ENCODE data around the gene NANOS1. TPM values are rescaled to one million over a fixed set of nuclear protein-coding genes. Genes with fewer than 3 reads are reported as not detected.

NANOS1 gene
- total RNA-seq, 1 donor from 2014 or later, result 10.2 TPM

- H3K27me3 ChIP-seq, result no peaks in the 10 kb centered on the region
- no peak overlapping the region for H3K4me3 ChIP-seq
- TF ChIP-seq CTCF (IDR thresholded peaks at IDR 0.05), result no peak
- TF ChIP-seq EZH2phosphoT487 (IDR thresholded peaks at IDR 0.05), result no peak
- no peak for TF ChIP-seq EZH2 (IDR thresholded peaks at IDR 0.05)
- H3K27ac ChIP-seq, result no peak overlapping the region
- Mint-ChIP-seq H3K4me1 (peaks cover 26% of the 10 kb centered on the region), H3K4me3 (no peak overlapping the region), H3K36me3 (peaks cover 3% of the 10 kb centered on the region), H3K27me3 (ENCODE audit: insufficient read depth, low read depth) (peaks cover 7% of the 10 kb centered on the region), H3K27ac (no peak overlapping the region), H3K9me3 (peaks cover 17% of the 10 kb centered on the region)
- H4K20me1 ChIP-seq (ENCODE audit: low read depth), result no peaks in the 10 kb centered on the region
- no peak for DNase-seq (ENCODE audit: low spot score)
- no peaks in the 10 kb centered on the region for H3K36me3 ChIP-seq
- no peaks in the 10 kb centered on the region for H3K9me3 ChIP-seq (ENCODE audit: low read depth)
- H2AFZ ChIP-seq (replicated peaks), result no peak overlapping the region
- peaks cover 2% of the 10 kb centered on the region for H3F3A ChIP-seq (ENCODE audit: low read depth)
- H3K4me2 ChIP-seq, result no peak overlapping the region
- peaks cover 15% of the 10 kb centered on the region for H3K4me1 ChIP-seq
- no peak overlapping the region for H3K9ac ChIP-seq
- H3K79me2 ChIP-seq (ENCODE audit: low read depth), result no peaks in the 10 kb centered on the region
Observed at GRCh38 chr10:118985576-118985975, 43.9 kb upstream of the NANOS1 start.

GRCh38 chr10:118986815-118987790 lies 42.4 kb upstream of the NANOS1 start:
- Histone ChIP-seq H3K79me2 (ENCODE audit: low read depth) (no peaks in the 10 kb centered on the region), H3K9me3 (ENCODE audit: low read depth) (no peaks in the 10 kb centered on the region), H3K9ac (no peak overlapping the region), H4K20me1 (ENCODE audit: low read depth) (no peaks in the 10 kb centered on the region), H3K4me1 (peaks cover 10% of the 10 kb centered on the region), H3K4me3 (no peak overlapping the region), H3F3A (ENCODE audit: low read depth) (no peaks in the 10 kb centered on the region), H3K4me2 (no peak overlapping the region), H3K27me3 (no peaks in the 10 kb centered on the region), H3K36me3 (no peaks in the 10 kb centered on the region), H3K27ac (no peak overlapping the region), H2AFZ (replicated peaks) (no peak overlapping the region)
- Mint-ChIP-seq H3K27ac (no peak overlapping the region), H3K27me3 (ENCODE audit: insufficient read depth, low read depth) (peaks cover 7% of the 10 kb centered on the region), H3K9me3 (peaks cover 17% of the 10 kb centered on the region), H3K4me1 (peaks cover 16% of the 10 kb centered on the region), H3K4me3 (no peak overlapping the region), H3K36me3 (peaks cover 3% of the 10 kb centered on the region)
- TF ChIP-seq EZH2 (IDR thresholded peaks at IDR 0.05), result no peak
- no peak for TF ChIP-seq EZH2phosphoT487 (IDR thresholded peaks at IDR 0.05)
- TF ChIP-seq CTCF (IDR thresholded peaks at IDR 0.05), result no peak
- DNase-seq (ENCODE audit: low spot score), result no peak

GRCh38 chr10:118990326-118990725 lies 39.2 kb upstream of the NANOS1 start:
- H3K79me2 ChIP-seq (ENCODE audit: low read depth), result no peaks in the 10 kb centered on the region
- no peaks in the 10 kb centered on the region for H3F3A ChIP-seq (ENCODE audit: low read depth)
- H3K27me3 ChIP-seq, result no peaks in the 10 kb centered on the region
- Mint-ChIP-seq H3K4me1 (no peaks in the 10 kb centered on the region), H3K27ac (no peak overlapping the region), H3K9me3 (peaks cover 9% of the 10 kb centered on the region), H3K36me3 (peaks cover 3% of the 10 kb centered on the region), H3K4me3 (no peak overlapping the region), H3K27me3 (ENCODE audit: insufficient read depth, low read depth) (peaks cover 8% of the 10 kb centered on the region)
- DNase-seq (ENCODE audit: low spot score), result no peak
- H3K4me1 ChIP-seq, result no peaks in the 10 kb centered on the region
- no peak overlapping the region for H3K4me3 ChIP-seq
- H3K9ac ChIP-seq, result no peak overlapping the region
- no peaks in the 10 kb centered on the region for H3K36me3 ChIP-seq
- H4K20me1 ChIP-seq (ENCODE audit: low read depth), result no peaks in the 10 kb centered on the region
- no peak overlapping the region for H3K27ac ChIP-seq
- H2AFZ ChIP-seq (replicated peaks), result no peak overlapping the region
- no peaks in the 10 kb centered on the region for H3K9me3 ChIP-seq (ENCODE audit: low read depth)
- TF ChIP-seq EZH2 (IDR thresholded peaks at IDR 0.05) (no peak), EZH2phosphoT487 (IDR thresholded peaks at IDR 0.05) (no peak), CTCF (IDR thresholded peaks at IDR 0.05) (no peak)
- no peak overlapping the region for H3K4me2 ChIP-seq
